ENCODE results near the gene KRTAP5-9. TPM values are rescaled to one million over a fixed set of nuclear protein-coding genes. Genes with fewer than 3 reads are reported as not detected.
A peak's percentile ranks its signal among the peaks of the same experiment; 100 is the strongest.

Gene KRTAP5-9
- total RNA-seq, 3 donors from 2014 or later, result 0.60 to 1.4 TPM; not detected in 1

DNA sequence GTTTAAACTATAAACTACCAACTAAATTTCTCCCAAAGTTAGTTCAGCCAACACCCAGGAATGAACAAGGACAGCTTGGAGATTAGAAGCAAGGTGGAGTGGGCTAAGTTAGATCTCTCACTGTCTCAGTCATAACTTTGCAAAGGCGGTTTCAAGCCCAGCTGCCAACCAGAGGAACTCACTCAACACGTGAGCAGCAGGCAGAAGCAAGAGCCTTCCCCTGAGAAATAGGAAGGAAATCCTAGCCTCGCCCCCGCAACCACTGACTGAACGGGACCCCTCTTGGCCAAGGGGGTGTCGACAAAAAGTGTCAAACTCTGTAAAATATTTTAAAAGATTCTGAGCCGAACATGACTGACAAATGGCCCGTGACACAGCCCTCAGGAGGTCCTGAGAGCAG, 4.4 kb upstream of the KRTAP5-9 start:
- TF ChIP-seq, protein P1, sequence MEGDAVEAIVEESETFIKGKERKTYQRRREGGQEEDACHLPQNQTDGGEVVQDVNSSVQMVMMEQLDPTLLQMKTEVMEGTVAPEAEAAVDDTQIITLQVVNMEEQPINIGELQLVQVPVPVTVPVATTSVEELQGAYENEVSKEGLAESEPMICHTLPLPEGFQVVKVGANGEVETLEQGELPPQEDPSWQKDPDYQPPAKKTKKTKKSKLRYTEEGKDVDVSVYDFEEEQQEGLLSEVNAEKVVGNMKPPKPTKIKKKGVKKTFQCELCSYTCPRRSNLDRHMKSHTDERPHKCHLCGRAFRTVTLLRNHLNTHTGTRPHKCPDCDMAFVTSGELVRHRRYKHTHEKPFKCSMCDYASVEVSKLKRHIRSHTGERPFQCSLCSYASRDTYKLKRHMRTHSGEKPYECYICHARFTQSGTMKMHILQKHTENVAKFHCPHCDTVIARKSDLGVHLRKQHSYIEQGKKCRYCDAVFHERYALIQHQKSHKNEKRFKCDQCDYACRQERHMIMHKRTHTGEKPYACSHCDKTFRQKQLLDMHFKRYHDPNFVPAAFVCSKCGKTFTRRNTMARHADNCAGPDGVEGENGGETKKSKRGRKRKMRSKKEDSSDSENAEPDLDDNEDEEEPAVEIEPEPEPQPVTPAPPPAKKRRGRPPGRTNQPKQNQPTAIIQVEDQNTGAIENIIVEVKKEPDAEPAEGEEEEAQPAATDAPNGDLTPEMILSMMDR (IDR thresholded peaks at IDR 0.05), result no peak
- Histone ChIP-seq H3K4me1 (ENCODE audit: low read depth) (no peaks in the 10 kb centered on the region), H3K4me3 (no peak overlapping the region), H3K36me3 (ENCODE audit: low read depth) (no peaks in the 10 kb centered on the region), H3K9me3 (no peaks in the 10 kb centered on the region)
- intact Hi-C loops (cut with DNase I, micrococcal nuclease), result no loop called here
- no peak for ATAC-seq
- peak in 1 of 3 donors; percentile 6 for DNase-seq

DNA sequence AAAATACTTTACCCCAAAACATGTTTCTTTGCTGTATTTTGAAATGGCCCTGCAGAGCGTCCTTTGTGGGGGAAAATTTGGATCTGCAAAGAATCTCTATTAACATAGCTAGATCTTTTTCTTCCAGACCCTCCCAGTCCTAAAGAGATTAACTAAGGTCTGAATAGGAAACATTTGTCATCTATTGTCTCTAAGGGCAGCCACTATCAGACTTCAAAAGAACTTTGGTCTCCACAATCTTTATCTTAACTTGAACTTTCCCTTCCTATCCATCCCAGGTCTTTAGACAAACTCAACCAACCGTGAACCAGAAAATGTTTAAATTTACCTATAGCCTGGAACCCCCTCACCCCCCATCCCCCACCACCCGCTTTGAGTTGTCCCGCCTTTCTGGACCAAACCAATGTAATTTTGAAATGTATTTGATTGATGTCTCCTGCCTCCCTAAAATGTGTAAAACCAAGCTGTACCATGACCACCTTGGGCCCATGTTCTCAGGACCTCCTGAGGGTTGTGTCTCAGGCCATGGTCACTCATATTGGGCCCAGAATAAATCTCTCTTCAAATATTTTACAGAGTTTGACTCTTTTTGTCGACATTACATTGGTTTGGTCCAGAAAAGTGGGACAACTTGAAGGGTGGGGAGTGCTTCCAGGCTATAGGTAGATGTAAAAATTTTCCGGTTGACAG, 3.5 kb upstream of the KRTAP5-9 start:
- DNase-seq, result no peak
- intact Hi-C loops (cut with DNase I, micrococcal nuclease), result no loop called here
- H3K9me3 ChIP-seq, result no peaks in the 10 kb centered on the region
- H3K4me1 ChIP-seq (ENCODE audit: low read depth), result no peaks in the 10 kb centered on the region
- no peak overlapping the region for H3K4me3 ChIP-seq
- TF ChIP-seq, protein P1 (IDR thresholded peaks at IDR 0.05), result no peak
- no peak for ATAC-seq
- H3K36me3 ChIP-seq (ENCODE audit: low read depth), result no peaks in the 10 kb centered on the region

DNA sequence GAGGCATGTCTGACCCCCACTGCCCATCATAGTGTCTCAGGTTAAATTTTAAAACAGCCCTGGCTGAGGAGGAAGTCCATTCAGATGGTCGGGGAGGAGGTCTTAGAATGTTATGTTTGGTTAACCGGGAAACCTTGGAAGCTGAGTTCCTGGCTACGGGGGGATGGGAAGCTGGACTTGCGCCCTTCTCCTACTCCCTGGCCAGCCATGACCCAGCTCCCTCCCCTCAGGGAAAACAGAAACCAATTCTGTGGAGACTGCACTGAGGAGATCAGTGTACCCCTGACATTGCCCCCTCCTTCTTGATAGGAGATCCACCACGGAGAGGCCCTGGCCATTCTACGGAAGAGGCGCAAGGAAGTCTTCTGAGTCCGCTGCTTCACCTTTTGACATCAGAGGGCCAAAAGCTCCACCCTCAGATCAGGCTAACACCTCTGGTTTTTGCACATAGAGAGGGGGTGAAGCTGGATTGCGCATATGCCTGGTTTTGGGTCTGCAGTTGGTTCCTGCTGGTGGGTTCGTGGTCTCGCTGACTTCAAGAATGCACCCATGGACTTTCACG, 2.7 kb upstream of the KRTAP5-9 start:
- H3K9me3 ChIP-seq, result no peaks in the 10 kb centered on the region
- intact Hi-C loops (cut with DNase I, micrococcal nuclease), result no loop called here
- no peak for ATAC-seq
- no peaks in the 10 kb centered on the region for H3K4me1 ChIP-seq (ENCODE audit: low read depth)
- TF ChIP-seq, protein P1 (IDR thresholded peaks at IDR 0.05), result no peak
- DNase-seq, result no peak
- no peaks in the 10 kb centered on the region for H3K36me3 ChIP-seq (ENCODE audit: low read depth)
- no peak overlapping the region for H3K4me3 ChIP-seq

DNA sequence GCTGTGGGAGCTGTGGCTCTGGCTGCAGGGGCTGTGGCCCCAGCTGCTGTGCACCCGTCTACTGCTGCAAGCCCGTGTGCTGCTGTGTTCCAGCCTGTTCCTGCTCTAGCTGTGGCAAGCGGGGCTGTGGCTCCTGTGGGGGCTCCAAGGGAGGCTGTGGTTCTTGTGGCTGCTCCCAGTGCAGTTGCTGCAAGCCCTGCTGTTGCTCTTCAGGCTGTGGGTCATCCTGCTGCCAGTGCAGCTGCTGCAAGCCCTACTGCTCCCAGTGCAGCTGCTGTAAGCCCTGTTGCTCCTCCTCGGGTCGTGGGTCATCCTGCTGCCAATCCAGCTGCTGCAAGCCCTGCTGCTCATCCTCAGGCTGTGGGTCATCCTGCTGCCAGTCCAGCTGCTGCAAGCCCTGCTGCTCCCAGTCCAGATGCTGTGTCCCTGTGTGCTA, 514 bp downstream of the KRTAP5-9 start:
- Histone ChIP-seq H3K9me3 (no peaks in the 10 kb centered on the region), H3K4me3 (no peak overlapping the region), H3K4me1 (ENCODE audit: low read depth) (no peaks in the 10 kb centered on the region), H3K36me3 (ENCODE audit: low read depth) (no peaks in the 10 kb centered on the region)
- ATAC-seq, result no peak
- no peak for DNase-seq
- TF ChIP-seq, protein P1 (IDR thresholded peaks at IDR 0.05), result no peak
- intact Hi-C loops (cut with DNase I, micrococcal nuclease), result no loop called here

DNA sequence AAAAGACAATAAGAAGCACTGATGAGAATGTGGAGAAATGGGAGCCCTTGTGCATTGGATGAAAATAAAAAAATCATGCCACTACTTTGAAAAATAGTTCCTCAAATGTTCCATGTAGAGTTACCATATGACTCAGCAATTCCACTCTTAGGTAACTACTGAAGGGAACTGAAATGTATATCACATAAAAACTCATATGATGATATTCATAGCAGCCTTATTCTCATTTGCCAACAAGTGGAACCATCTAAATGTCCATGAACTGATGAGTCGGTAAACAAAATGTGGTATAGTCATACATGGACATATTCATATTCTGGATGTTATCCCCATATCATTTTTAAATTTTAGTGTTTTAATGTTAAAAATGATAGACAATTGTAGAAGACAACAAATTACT, 3.5 kb downstream of the KRTAP5-9 start:
- intact Hi-C loops (cut with DNase I, micrococcal nuclease), result no loop called here
- H3K4me3 ChIP-seq, result no peak overlapping the region
- TF ChIP-seq, protein P1 (IDR thresholded peaks at IDR 0.05), result no peak
- H3K36me3 ChIP-seq (ENCODE audit: low read depth), result no peaks in the 10 kb centered on the region
- H3K4me1 ChIP-seq (ENCODE audit: low read depth), result no peaks in the 10 kb centered on the region
- no peak for DNase-seq
- no peak for ATAC-seq
- no peaks in the 10 kb centered on the region for H3K9me3 ChIP-seq
